WI38 (cell line): ENCODE data around the gene SUSD6.

Experiments
- H3K4me3 ChIP-seq: 2 replicates; pipeline ENCODE4 v1.5.1; 2011; ENCODE audit warnings: low read depth, mild to moderate bottlenecking, control low read depth, low read length
- CTCF ChIP-seq: IDR thresholded peaks from 2 replicates; pipeline ENCODE4 v1.5.1; 2012; ENCODE audit warnings: low read depth, mild to moderate bottlenecking, control low read depth, low read length

Gene SUSD6

GRCh38 chr14:69703047-69704039, 91.9 kb downstream of the SUSD6 start:
- no peak overlapping the region for H3K4me3 ChIP-seq
- no peak for TF ChIP-seq CTCF

GRCh38 chr14:69704319-69704718, 92.9 kb downstream of the SUSD6 start:
- TF ChIP-seq CTCF = no peak
- H3K4me3 ChIP-seq = no peak overlapping the region

GRCh38 chr14:69705706-69706105, 94.3 kb downstream of the SUSD6 start:
- no peak for TF ChIP-seq CTCF

GRCh38 chr14:69708049-69708448, 96.7 kb downstream of the SUSD6 start:
- TF ChIP-seq CTCF = no peak
- H3K4me3 ChIP-seq = no peak overlapping the region

More at GRCh38 chr14:69705706-69706105, 94.3 kb downstream of the SUSD6 start:
- H3K4me3 ChIP-seq = no peak overlapping the region

GRCh38 chr14:69708586-69709560, 97.5 kb downstream of the SUSD6 start:
- H3K4me3 ChIP-seq = no peak overlapping the region
- TF ChIP-seq CTCF = 0 out of 2 replicates have a peak, but pooled peaks have one; percentile 7

GRCh38 chr14:69710378-69710777, 99.0 kb downstream of the SUSD6 start:
- TF ChIP-seq CTCF = no peak
- no peak overlapping the region for H3K4me3 ChIP-seq
